ENCODE results near the gene SLX4IP. TPM values are rescaled to one million over a fixed set of nuclear protein-coding genes. Genes with fewer than 3 reads are reported as not detected.

Gene SLX4IP
- total RNA-seq, 1 donor = 4.0 TPM

DNA sequence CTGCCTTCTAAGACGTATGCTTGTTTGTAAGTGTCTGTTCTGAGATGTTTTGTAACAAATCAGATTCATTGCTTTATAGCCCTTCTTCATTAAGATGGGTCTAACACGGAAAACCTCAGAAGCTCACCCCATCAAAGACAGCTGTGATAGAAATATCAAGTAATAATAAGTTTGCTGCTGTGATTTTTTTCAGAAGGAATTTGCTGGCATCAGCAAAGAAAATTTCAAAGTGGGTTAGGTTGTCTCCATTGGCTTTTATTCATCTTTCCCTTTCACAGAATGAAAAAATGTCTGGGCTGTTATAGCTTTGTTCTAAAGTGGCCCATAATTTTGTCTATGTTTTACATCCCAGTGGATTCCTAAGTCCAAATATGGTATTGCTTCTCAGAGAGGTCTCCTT is 81.4 kb downstream of the SLX4IP start:
- H3K9me3 ChIP-seq (ENCODE audit: low read depth, low read length) = no peaks in the 10 kb centered on the region
- peaks cover 32% of the 10 kb centered on the region for H3K4me1 ChIP-seq (ENCODE audit: insufficient read depth, low read length)
- no peak overlapping the region for H2AFZ ChIP-seq (ENCODE audit: low read length)
- no peaks in the 10 kb centered on the region for H3K36me3 ChIP-seq (ENCODE audit: insufficient read depth, low read length)
- H3K27me3 ChIP-seq (ENCODE audit: insufficient read depth, low read length) = no peaks in the 10 kb centered on the region
- no peaks in the 10 kb centered on the region for H4K20me1 ChIP-seq (ENCODE audit: insufficient read depth, low read length)
- H3K27ac ChIP-seq (ENCODE audit: low read depth, low read length) = no peak overlapping the region
- H3K4me2 ChIP-seq (ENCODE audit: insufficient read depth, low read length) = no peak overlapping the region
- H3K79me2 ChIP-seq (ENCODE audit: insufficient read depth, low read length) = no peaks in the 10 kb centered on the region
- DNase-seq (ENCODE audit: insufficient read length, low spot score, missing footprints) = no peak
- H3K4me3 ChIP-seq (ENCODE audit: insufficient read depth, low read length) = no peak overlapping the region
- TF ChIP-seq, protein P1, sequence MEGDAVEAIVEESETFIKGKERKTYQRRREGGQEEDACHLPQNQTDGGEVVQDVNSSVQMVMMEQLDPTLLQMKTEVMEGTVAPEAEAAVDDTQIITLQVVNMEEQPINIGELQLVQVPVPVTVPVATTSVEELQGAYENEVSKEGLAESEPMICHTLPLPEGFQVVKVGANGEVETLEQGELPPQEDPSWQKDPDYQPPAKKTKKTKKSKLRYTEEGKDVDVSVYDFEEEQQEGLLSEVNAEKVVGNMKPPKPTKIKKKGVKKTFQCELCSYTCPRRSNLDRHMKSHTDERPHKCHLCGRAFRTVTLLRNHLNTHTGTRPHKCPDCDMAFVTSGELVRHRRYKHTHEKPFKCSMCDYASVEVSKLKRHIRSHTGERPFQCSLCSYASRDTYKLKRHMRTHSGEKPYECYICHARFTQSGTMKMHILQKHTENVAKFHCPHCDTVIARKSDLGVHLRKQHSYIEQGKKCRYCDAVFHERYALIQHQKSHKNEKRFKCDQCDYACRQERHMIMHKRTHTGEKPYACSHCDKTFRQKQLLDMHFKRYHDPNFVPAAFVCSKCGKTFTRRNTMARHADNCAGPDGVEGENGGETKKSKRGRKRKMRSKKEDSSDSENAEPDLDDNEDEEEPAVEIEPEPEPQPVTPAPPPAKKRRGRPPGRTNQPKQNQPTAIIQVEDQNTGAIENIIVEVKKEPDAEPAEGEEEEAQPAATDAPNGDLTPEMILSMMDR (IDR thresholded peaks at IDR 0.05; ENCODE audit: extremely low read depth, low read depth, low read length) = no peak

DNA sequence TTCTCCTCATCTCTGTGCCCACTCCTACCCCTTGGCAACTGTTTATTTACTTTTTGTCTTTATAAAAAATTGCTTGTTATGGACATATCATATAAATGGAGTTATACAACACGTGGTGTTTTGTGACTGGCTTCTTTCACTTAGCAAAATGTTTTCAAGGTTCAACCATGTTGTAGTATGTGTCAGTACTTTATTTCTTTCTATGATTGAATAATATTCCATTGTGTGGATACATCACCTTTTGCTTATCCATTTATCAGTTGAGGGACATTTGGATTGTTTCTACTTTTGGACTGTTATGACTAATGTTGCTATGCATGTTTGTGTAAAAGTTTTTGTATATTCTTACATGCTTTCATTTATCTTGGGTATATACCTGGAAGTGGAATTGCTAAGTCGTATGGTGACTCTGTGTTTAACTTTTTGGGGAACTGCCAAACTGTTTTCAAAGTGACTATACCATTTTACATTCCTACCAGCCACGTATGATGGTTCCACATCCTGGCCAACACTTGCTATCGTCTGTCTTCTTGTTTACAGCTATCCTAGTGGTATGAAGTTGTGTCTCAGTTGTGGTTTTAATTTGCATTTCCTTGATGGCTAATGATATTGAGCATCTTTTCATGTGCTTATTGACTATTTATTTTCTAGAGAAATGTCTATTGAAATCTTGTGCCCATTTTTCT is 84.4 kb downstream of the SLX4IP start:
- no peaks in the 10 kb centered on the region for H3K27me3 ChIP-seq (ENCODE audit: insufficient read depth, low read length)
- H3K9me3 ChIP-seq (ENCODE audit: low read depth, low read length) = no peaks in the 10 kb centered on the region
- no peak overlapping the region for H2AFZ ChIP-seq (ENCODE audit: low read length)
- no peak for DNase-seq (ENCODE audit: insufficient read length, low spot score, missing footprints)
- no peaks in the 10 kb centered on the region for H4K20me1 ChIP-seq (ENCODE audit: insufficient read depth, low read length)
- no peak overlapping the region for H3K4me3 ChIP-seq (ENCODE audit: insufficient read depth, low read length)
- no peaks in the 10 kb centered on the region for H3K79me2 ChIP-seq (ENCODE audit: insufficient read depth, low read length)
- H3K27ac ChIP-seq (ENCODE audit: low read depth, low read length) = no peak overlapping the region
- TF ChIP-seq, protein P1 (IDR thresholded peaks at IDR 0.05; ENCODE audit: extremely low read depth, low read depth, low read length) = no peak
- no peaks in the 10 kb centered on the region for H3K36me3 ChIP-seq (ENCODE audit: insufficient read depth, low read length)
- peaks cover 25% of the 10 kb centered on the region for H3K4me1 ChIP-seq (ENCODE audit: insufficient read depth, low read length)
- no peak overlapping the region for H3K4me2 ChIP-seq (ENCODE audit: insufficient read depth, low read length)

DNA sequence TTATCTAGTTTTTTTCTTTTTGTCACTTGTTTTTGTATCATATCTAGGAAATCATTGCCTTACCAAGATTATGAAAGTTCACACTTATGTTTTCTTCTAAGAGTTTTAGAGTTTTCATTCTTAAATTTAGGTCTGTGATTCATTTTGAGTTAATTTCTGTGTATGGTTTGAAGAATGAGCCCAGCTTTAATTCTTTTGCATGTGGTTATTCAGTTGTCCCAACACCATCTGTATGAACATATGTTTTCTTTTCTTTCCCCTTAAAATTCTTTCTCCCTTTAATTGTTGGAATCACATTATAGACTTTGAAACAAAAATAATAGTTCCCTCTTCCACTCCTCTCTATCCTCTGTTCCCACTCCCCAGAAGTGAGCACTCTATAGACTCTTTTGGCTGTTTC is 85.4 kb downstream of the SLX4IP start:
- Histone ChIP-seq H3K79me2 (ENCODE audit: insufficient read depth, low read length) (no peaks in the 10 kb centered on the region), H3K4me1 (ENCODE audit: insufficient read depth, low read length) (peaks cover 26% of the 10 kb centered on the region), H3K4me3 (ENCODE audit: insufficient read depth, low read length) (no peak overlapping the region), H4K20me1 (ENCODE audit: insufficient read depth, low read length) (no peaks in the 10 kb centered on the region), H3K27me3 (ENCODE audit: insufficient read depth, low read length) (no peaks in the 10 kb centered on the region), H3K36me3 (ENCODE audit: insufficient read depth, low read length) (no peaks in the 10 kb centered on the region), H3K27ac (ENCODE audit: low read depth, low read length) (peak overlapping the region; percentile 79), H3K4me2 (ENCODE audit: insufficient read depth, low read length) (peak overlapping the region; percentile 76), H3K9me3 (ENCODE audit: low read depth, low read length) (no peaks in the 10 kb centered on the region), H2AFZ (ENCODE audit: low read length) (no peak overlapping the region)
- DNase-seq (ENCODE audit: insufficient read length, low spot score, missing footprints) = no peak
- TF ChIP-seq, protein P1 (IDR thresholded peaks at IDR 0.05; ENCODE audit: extremely low read depth, low read depth, low read length) = no peak

DNA sequence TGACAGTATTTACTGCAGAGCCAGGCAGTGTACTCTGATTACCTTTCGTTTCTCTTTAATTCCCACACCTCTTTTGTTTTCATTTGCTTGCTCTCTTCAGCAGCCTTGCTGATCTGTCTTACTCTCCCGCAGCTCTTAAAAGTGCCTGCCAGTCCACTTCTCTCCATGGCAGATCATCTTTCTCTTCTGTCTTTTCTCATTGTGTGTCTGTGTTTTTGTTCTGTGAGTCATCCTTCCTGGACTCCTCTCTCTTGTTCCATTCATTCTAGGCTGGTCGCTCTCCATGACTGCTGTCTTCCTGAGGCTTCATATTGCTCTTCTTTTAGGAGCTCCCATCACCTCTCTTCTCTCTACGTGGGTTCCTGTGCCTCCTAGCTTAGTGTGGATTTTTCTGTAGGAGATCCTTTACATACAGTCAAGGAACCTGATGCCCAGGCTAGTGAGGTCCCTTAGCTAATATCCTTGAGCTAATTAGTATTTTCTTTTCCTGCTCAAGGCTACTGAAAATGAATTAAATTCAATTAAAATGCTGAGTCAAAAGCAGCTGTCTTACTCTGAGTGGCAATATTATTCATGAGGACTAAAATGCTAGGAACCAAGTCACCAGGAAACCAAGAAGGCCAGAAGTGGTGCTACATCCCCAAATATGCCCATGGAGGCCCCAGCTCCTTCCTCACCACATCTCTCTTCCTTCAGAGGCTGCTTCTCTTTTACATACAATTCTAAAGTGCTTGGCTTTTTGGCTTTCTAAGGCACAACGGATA is 86.1 kb downstream of the SLX4IP start:
- Histone ChIP-seq H3K27ac (ENCODE audit: low read depth, low read length) (peak overlapping the region; percentile 79), H3K4me1 (ENCODE audit: insufficient read depth, low read length) (peaks cover 26% of the 10 kb centered on the region), H3K4me2 (ENCODE audit: insufficient read depth, low read length) (peak overlapping the region; percentile 76), H4K20me1 (ENCODE audit: insufficient read depth, low read length) (no peaks in the 10 kb centered on the region), H3K79me2 (ENCODE audit: insufficient read depth, low read length) (no peaks in the 10 kb centered on the region), H3K4me3 (ENCODE audit: insufficient read depth, low read length) (peak overlapping the region; percentile 35), H3K27me3 (ENCODE audit: insufficient read depth, low read length) (no peaks in the 10 kb centered on the region), H2AFZ (ENCODE audit: low read length) (peak overlapping the region; percentile 30), H3K36me3 (ENCODE audit: insufficient read depth, low read length) (no peaks in the 10 kb centered on the region), H3K9me3 (ENCODE audit: low read depth, low read length) (no peaks in the 10 kb centered on the region)
- peak; percentile 91 for DNase-seq (ENCODE audit: insufficient read length, low spot score, missing footprints)
- TF ChIP-seq, protein P1 (IDR thresholded peaks at IDR 0.05; ENCODE audit: extremely low read depth, low read depth, low read length) = no peak
